GM19395 (cell line): ENCODE measurements around the gene CLIC3.
"Not testable (repeated sequence)": the region's sequence is repeated elsewhere in the genome, so short reads cannot be mapped to it uniquely, and the experiment has no call there.

ENCODE experiments used
- ATAC-seq: cut with Tn5 transposase; IDR thresholded peaks from one replicate; pipeline ENCODE4 v1.9.1; 2021; ENCODE audit warnings: mild to moderate bottlenecking, moderate library complexity; ENCODE audit not compliant: unreplicated experiment

CLIC3 gene

DNA sequence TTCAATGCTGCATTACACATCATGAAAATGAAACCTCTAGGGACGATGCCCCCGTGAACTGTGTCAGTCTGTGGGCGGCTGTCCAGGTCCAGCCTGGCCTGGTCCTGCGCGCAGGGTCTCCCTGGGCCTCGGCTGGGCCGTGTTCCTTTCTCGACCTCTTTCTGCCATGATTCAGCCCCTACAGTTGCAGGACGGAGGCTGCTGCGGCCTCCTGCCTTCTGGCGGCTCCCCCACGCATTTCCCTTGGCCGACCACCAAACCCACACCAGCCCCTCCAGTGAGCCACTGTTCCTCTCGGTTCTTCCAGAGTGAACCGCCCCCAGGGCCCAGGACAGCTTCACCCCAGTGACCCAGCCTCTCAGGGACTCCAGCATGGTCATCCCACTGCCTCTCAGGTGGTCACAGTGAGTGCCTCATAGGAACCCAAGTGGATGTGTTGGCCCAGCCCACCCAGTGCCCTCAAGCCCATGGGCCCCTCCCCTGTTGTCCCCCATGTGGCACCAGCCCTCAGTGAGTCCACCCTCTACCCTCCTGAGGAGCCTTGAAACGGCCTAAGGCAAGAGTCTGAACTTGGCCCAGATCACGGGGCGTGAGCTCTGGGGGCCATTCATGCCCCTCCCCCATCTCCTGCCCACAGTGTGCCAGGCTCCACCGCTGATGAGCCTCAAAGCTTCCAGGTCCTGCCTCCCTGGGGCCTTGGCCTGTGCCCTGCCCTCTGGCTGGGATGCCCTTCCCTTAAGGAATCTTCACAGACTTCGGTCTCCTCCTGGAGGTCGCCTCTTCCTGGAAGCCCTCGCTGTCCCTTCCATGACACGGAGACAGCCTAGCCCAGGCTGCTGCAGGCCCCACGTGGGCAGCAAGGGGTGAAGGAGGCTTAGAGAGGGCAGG is 10.0 kb upstream of the CLIC3 start:
- ATAC-seq, result no peak

DNA sequence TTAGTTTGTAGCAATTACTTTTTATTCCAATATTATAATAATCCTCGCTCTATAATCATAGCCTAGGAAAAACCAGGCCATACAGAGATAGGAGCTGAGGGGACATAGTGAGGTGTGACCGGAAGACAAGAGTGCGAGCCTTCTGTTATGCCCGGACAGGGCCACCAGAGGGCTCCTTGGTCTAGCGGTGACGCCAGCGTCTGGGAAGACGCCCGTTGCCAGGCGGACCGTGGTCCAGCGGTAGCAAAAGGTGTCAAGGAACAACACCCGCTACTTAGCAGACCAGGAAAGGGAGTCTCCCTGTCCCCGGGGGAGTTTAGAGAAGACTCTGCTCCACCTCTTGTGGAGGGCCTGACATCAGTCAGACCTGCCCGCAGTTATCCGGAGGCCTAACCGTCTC is 7.9 kb upstream of the CLIC3 start:
- ATAC-seq, result not testable (repeated sequence)

DNA sequence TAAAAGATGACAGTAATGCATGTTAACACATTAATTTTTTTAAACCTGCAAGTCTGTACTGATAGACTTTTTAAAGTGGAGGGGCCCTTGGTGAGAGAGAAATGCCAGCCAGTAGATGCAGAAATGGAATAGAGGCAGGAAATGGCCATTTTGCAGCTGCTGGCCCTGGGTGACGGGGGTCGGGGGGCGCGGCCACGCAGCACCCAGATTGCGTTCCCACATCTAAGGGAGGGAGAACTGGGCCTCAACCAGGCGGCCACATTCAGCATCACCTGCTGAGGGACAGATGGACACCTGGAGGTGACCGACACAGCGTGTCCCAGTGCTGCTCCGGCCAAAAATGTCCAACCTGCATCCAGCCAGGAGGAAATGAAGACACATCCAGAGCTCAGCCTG is 6.3 kb upstream of the CLIC3 start:
- no peak for ATAC-seq

DNA sequence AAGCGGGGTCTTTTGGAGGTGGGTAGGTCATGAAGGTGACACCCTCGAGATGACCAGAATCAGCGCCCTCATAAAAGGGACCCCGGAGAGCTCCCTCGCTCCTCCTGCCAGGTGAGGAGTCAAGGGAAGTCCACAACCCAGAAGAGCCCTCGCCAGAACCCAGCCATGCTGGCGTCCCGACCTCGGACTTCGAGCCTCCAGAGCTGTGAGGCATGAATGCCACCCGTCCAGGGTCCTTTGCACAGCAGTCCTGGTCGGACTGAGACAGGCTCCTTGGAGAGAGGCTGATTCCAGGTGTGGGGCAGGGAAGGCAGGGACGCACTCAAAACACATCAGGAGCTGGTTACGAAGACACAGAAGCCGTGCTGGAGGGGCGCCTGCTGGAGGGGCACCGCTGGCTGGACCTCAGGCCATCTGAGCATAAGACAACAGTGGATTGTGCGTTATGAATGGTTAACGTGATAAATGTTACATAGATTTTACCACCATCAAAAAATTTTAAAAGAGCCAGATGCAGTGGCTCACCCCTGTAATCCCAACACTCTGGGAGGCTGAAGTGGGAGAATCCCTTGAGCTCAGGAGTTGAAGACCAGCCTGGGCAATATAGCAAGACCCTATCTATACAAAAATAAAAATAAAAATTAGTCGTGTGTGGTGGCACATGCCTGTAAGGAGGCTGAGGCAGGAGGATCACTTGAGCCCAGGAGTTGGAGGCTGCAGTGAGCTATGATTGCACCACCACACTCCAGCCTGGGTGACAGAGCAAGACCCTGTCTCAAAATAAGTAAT is 5.7 kb upstream of the CLIC3 start:
- no peak for ATAC-seq

DNA sequence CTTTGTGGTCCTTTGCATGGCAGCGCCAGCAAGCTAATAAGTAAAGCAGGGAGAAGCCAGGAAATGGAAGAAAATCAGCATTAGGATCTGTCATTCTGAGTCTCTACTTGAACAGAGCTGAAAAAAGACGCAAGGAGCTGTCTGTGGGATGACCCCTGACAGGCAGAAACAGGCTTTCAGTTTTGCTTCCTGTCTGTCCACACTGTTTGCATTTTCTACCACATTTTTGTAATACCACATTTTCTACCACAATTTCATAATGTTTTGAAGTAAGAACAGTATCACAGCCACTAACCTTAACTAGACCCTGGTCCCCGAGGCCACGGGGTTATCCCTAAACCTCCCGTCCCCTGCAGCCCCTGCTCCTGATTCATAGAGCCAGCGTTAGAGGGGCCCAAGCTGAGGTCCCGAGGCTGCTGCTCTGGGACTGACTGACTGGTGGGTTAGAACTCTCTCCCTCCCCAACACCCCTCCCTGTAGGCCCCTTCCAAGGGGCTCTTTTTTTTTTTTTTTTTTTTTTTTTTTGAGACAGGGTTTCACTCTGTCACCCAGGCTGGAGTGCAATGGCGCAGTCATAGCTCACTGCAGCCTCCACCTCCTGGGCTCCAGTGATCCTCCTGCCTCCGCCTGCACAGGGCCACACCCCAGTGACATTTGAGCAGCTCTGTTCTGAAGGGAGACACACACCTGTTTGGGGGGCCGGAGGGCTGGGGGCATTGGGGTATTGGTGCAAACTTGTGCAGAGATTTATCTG is 4.0 kb upstream of the CLIC3 start:
- ATAC-seq, result peak; percentile 80

DNA sequence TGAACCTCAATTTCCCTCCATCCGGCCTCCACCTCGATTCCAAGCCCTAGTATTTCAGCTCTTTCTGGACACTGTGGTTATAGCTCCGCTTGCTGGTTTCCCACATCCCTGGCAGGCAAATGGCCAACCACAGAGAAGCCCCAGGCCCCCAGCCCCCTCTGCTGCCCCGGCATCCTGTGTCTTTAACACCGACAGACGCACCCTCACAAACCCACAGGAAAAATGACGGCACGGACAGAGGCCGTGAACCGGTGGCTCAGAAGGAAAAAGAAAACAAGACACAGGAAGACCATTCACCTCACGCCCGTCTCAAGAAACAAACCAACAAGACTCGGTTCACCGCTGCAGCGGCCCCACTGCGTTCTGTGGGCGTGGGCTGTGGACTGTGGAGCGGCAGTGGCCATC is 1.5 kb upstream of the CLIC3 start:
- ATAC-seq, result no peak

DNA sequence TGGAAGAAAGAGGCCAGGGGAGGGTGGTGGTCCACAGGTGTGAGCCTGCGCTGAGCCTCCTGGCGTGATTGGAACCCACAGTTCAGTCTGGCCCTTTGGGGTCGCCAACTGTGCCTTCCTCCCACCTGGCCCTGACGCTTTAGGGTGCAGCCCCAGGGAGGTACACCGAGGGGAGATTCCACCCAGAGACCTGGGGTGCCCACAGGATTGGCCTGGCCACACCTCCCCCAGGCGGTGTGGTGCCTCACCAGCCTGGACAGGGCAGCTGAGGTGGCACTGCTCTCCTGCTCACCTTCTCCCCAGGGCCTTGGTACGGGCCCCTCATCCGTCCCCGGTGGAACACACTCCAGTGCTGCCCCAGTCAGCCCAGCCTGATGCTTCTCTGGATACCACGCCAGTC is 1.0 kb upstream of the CLIC3 start:
- ATAC-seq, result no peak

DNA sequence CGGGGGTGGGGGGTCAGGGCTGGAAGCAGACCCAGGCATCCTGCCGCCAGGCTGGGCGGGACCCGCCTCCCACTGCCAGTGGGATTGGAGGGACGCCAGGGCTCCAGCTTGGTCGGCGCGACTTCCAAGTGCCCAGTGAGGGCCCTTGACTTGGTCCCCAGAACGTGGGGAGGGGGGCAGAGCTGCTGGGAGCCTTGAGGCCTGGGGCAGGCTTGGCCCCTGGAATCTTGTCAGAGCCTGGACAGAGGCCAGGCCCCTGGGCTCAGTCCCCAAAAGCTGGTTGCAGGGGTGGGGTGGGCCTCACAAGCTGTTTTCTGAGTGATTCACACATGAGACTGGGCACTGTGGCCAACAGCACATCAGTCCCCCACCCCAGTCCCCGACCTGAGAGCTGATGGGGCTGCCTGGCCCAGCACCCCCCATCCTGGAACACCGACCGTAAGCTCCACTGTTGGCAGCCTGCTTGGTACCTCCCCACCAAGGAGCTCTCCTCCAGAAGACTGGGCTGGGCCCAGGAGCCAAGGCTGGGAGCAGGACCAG is 526 bp downstream of the CLIC3 start:
- no peak for ATAC-seq

DNA sequence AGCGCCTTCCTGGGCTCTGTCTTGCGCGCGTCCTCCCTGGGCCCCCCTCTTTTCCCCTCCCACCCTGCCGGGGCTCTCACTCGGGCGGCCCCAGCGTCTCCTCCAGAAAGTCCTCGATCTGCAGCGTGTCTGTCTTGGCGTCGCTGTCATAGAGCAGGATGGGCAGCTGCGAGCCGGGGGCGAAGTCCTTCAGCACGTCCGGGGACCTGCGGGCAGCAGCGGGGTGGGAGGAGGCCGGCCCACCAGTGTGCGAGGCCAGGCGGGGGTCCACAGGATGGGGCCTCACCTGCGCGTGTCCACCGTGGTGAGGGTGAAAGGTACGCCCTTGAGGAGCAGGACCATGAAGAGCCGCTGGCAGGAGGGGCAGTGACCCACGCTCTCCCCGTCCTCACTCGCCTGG is 1.0 kb downstream of the CLIC3 start:
- no peak for ATAC-seq

DNA sequence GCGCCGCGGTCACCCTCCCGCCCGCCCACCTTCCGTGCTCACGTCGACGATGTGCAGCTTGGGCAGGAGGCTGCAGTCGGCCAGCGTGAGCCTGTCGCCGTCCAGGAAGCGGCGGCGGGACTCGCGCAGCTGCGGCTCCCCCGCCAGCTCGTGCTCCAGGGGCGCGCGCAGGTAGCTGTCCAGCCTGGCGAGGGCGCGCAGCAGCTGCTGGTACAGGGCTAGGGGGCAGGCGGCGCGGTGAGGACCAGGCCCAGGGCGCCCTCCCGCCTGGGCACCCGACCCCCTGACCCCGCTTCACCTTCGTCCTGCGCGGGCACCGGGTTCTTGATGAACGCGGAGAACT is 1.5 kb downstream of the CLIC3 start:
- no peak for ATAC-seq

DNA sequence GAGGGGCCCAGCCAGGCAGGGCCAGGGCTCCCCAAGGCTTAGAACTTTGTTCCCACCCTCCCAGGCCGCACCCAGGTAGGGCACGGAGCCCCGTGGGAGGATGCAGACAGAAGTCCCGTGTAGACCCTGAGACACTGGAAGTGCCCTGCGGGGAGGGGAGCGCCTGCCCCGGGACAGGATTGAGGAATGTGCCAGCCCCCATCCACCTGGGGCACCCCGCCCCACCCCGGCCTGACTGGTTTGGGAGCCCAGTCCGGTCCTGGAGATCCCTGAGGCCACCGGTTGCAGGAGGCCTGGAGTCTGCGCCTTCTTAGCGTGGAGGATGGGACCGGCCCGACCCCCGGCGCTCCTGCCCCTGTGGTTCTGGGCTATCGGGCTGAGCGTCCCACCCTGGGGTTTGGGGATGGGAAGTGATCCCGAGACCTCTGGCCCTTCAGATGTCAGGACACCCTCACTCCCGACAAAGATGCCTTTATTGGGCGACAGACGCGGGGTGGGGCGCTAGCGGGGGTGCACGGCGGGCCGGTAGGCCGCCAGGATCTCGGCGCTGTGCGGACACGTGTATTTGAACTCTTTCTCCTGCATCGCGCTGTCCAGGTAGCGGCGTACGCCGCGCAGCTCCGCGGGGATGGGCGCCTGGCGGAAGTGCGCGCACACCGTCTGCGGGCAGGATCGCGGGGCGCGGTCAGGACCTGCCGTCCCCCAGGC is 2.0 kb downstream of the CLIC3 start:
- no peak for ATAC-seq

DNA sequence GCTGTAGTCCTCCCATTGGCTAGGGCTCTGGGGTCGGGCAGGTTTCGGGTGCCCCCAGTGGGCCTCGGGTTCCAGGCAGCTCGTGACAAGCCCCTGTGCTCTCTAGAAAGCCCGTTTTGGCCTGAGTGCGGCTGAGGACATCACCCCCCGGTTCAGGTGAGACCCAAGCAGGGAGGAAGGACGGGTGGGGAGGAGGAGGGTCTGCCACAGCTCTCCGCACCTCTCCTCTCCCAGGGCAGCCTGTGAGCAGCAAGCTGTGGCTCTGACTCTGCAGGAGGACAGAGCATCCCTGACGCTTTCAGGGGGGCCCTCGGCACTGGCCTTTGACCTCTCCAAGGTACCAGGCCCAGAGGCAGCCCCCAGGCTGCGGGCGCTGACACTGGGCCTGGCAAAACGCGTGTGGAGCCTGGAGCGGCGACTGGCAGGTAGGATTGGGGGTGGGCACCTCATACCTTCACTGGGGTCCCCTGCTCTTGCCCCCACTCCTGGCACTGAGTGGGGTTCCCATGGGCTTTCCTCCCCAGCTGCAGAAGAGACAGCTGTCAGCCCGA is 3.5 kb downstream of the CLIC3 start:
- peak; percentile 8 for ATAC-seq

DNA sequence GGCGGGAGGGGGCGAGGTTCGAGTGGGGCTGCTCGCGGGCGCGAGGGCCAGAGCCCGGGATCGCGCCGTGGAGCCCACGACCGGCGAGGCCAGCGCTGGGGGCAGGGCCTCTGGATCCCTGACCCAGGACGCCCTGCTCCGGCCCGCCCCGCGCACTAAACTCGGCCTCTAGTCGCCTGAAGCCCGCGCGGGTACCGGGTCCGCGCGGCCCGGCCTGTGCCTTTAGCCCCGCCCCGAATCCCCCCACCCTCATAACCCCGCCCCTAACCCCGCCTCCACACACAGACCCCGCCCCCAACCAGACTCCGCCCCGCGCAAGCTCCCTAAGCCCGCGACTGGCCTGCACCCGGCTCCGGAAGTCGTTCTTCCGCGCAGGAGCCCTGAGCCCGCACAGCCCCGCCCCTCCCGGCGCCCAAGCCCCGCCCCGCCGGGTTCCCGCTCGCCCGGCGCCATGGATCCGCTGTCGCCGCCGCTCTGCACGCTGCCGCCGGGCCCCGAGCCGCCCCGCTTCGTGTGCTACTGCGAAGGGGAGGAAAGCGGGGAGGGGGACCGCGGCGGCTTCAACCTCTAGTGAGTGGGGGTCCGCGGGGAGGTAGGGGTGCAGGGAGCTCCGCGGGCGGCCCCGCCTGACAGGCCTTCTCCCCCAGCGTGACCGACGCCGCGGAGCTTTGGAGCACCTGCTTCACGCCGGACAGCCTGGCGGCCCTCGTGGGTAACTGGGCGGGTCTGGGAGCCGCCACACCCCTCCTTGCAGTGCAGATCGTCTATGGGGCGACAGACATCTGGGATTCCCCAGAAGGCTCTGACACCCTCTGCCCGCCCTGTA is 4.2 kb downstream of the CLIC3 start, which contains the start of gene PAXX:
PAXX (plus strand) TSS at position 430 of the 826 bp plus-strand sequence; CDS start at position 452, 22 bp downstream.
- peak; percentile 75 for ATAC-seq

DNA sequence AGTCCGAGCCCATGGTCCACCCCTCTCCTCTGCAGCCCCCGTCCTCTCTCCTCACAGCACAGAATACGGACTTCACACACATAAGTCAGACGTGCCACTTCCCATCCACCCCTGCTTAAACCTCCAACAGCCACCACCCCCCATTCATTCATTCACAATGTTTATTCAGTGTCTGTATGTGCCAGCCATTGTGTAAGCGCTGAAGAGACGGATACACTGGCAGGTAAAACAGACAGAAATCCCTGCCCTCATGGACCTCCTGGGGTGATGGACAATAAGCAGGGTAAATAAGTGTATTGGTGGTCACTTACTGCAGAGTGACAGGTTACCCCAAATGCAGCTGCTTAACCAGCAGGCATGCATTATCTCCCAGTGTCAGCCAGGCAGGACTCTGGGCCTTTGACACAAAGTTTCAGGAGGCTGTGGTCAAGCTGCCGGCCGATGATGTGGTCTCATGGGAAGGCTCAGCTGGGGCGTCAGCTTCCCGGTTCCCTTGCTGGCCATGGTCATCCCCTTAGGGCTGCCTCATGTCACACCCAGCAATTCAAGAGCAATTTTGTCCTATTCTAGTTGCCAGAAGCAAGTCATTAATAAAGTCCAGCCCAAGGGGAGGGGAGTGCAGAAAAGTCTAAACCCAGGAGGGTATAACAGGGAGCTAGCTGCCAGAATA is 6.0 kb downstream of the CLIC3 start:
- no peak for ATAC-seq

DNA sequence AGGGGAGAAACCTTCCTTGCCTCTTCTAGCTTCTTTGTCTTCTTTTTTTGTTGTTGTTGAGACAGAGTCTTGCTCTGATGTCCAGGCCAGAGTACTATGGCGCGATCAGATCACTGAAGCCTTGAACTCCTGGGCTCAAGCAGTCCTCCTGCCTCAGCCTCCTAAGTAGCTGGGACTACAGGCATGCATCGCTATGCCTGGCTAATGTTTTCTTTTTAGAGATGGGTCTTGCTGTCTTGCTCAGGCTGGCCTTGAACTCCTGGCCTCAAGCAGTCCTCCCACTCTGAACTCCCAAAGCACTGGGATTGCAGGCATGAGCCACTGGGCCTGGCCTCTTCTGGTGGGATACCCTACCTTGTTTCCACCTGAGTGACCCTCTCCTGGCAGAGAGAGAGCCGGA is 7.5 kb downstream of the CLIC3 start:
- ATAC-seq, result no peak

DNA sequence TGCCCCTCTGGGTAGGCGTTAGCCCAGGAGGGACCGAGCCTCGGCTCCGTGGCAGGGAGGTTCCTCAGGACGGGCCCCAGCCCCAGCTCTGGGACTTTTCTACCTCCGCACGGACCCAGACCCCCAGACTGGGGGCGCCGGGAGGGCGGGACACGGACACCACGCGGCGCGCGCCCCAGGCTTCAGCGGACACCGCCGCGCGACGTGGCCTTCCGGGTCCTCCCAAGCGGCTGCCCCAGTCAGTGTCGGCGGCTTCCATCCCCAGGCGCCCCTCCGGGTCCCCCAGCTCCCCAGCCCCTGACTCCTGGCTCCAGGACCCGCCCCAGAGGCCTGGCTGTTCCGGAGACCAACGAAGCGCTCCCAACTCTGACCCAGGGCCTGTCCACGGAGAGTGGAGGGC is 10.5 kb downstream of the CLIC3 start:
- no peak for ATAC-seq

DNA sequence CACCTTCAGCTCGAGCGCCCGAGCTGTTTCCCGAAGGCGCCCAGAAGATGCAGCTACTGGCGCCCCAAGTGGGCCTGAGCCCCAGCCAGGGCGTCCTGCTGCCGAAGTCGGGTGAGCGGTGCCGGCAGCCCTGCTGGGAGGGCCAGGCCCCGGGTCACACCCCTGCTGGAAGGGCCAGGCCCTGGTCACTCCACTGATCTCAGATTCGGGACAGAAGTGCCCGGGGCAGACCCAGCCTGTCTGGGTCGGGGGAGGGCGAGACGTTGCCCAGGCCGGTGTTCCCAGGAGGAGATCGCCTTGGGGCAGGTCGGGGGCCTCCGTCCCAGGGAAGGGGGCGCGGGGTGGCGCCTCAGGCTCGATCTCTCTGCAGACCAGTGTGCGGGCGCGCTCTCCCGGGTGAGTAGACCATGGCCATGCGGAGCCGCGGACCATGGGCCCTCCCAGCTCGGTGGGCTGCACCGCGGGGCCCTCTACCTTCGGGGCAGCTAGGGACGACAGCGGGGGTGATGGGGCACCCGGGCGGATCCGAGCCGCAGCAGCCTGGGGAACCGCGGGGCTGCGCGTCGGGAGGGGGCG is 11.3 kb downstream of the CLIC3 start:
- no peak for ATAC-seq

DNA sequence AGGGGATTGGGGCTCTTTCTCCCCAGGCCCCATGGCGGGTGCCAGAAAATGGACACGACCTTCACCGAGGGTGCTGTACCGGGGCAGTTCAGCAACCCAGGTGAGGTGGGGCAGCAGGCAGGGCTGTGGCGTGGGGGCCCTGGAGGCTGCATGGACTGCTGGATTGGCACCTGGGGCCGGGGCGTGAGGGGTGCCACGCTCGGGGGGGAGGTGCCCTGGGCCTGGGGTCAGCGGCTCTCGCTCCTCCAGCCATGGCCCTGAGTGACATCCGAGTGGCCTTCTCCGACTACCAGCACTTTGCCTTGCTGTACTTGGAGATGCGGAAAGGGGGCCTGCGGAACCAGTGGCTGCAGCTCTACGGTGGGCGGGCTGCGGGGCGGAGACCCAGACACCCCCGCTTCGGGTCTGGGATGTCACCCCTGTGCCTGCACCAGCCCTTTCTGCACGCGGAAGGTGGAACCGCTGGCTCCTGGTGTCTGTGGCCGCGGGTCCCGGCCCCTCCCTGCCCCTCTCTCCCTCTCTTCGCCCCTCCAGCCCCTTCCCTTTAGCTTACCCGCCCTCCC is 11.8 kb downstream of the CLIC3 start:
- ATAC-seq, result no peak
